HG03571 (cell line): ENCODE data around the gene CFDP1.
A peak's percentile ranks its signal among the peaks of the same experiment; 100 is the strongest.

ENCODE experiments used
- ATAC-seq: cut with Tn5 transposase; IDR thresholded peaks from one replicate; pipeline ENCODE4 v1.9.1; 2021; ENCODE audit not compliant: unreplicated experiment

CFDP1 gene

DNA sequence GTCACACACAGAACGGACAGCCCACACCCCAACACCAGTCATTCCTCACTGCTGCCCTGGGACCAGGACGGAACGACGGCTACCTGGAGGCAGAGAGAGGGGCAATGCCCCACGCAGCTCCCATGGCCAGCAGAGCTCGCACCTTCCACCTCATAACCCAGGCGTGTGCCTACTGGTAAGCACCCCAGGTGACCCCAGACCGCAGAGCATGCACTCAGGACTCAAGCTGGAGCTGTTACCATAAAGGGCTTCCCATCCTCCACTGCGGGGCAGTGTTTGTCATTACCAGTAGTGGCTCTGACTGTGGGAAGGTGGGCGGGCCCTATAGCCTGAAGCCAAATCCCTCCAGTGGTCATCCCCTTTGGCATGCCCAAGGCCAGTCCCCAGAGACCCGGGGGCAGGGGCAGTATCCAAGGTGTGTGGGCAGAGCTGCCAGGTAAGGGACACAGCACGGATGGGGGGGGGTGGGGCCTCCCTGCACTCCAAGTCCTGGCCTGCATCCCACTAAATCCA is 177.2 kb downstream of the CFDP1 start:
- no peak for ATAC-seq

DNA sequence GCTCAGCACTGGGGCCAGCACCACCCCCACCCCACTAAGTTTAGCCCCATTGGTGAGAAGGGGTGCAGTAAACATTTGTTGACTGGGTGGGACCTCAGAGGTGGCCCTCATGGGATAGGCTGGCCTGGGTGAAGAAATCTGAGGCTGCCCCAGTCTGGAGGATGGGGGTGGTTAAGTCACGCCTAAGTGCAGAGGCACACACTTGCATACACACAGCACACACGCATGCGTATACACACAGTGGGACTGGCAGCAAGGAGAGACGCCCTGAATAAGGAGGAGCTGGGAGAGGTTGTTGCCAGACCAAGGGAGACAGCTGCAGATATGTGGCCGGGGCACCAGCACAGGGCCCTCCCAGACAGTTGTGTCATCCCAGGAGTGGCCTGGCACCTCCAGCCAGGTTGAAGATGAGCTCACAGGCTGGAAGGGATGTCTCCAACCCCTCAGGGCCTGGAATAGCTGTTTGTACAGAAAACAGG is 178.9 kb downstream of the CFDP1 start:
- ATAC-seq = no peak

DNA sequence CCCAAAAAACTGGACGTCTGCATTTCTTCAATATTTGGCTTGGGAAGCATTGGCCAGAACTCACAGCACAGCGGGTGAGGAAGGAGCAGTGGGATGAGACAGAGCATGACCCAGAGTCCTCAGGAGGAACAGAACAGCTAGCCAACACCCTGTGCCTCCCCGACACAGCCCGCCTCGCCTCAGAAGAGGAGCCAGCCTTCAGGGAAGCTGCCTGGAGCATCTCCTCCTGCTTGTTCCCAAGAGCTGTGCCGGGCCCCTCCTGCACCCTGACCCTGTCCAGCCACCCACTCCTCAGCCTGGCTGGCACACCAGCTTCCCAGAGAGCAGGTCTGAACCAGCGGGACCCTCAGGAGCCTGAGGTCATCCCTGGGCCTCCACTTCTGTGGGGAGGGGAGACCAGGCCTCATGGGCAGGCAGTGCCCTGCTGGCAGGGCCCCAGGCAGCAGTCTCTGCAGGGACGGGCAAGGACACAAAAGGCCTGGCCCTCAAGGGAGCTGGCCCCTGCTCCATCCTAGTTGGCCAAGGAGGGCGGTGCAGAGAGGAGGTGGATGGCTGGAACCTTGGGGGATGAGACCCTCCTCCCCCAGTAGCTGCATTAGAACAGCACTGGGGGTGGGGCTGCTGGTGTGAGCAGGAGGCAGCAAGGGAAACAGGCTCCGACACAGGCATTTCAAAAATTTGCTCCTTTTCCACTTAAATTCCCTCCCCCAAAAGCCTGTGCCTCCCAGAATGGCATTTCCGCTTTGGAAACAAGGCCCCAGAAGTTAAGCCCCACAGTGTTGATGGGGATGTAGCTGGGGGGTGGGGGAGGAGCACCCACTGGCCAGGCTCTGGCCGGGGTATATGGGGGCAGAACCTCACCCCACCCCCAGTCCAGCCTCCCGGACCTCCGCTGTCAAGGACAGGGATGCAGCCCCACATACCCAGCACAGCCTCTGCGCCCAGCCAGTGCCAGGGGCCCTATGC is 180.1 kb downstream of the CFDP1 start:
- ATAC-seq = no peak

DNA sequence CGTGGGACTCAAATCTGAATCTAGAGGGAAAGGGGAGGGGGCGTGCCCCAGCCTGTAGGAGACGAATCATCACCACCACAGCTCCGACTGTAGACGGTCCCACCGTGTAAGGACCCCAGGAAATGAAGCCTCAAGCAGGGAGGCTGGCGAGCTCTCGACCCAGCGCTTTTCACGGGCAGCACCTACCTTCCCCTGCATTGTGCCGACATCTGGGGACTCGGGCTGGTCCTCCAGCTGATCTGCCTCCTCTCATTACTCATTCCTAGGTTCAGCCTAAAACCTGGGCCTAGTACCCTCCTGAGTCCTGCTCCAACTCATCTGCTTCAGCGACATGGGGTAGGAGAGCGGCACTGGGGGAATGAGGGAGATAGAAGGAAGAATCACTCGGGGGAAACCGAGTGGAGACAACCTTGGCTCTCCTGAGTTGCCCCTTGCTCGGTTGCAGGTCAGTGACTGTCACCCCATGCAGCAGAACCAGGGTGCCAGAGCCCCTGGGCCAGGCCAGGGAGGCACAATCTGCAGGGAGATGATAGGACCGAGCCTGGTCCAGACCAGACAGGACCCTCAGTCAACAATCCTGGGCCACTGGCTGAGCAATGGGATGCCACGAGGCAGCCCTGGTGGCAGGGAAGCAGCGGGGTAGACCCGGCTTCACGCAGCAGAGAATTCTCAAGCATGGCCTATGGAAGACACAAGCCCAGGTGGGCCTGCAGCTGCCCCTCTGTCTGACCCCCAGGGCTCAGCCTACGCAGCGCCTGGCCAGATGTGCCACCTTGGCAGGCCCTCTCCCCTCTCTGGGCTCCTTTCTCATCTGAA is 181.0 kb downstream of the CFDP1 start:
- ATAC-seq = no peak

DNA sequence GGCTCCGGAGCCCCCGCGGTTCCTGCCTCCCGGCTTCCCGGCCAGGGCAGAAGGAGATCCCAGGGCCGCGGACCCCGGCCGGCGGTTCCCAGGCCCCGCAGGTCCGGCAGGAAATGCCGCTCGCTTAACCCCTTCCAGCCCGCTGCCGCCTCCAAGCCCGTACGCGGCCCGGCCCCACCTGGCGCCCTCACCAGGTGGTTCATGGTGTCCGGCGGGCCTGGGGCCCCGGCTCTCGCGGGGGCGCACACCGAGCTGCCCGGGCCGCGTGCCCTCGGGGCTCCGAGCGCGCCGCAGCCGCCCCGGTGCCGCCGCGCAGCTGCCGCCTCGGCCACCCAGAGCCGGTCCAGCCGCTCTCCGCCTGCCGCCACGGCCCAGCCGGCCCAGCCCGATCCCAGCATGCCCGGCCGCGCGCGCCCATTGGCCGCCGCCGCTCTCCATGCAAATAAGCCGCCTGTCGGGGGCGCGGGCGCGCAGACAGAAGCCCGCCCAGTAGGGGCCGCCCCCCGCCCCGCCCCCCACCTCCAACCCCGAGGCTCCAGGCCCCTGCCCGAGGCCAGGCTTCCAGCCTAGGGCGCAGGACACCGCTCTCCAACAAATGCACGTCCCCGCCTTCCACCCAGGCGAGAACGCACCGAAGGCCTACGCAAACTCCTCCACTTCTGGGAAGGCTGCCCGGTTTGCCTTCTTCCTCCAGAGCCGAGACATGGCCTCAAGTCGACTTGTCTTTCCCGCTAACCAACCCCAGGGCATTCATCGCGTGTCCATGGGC is 181.8 kb downstream of the CFDP1 start, which contains the start of gene BCAR1:
Gene BCAR1 (minus strand): TSS at position 345 of the 769 bp plus-strand sequence. CDS start 142 bp downstream, at position 203.
- ATAC-seq = peak; percentile 67

DNA sequence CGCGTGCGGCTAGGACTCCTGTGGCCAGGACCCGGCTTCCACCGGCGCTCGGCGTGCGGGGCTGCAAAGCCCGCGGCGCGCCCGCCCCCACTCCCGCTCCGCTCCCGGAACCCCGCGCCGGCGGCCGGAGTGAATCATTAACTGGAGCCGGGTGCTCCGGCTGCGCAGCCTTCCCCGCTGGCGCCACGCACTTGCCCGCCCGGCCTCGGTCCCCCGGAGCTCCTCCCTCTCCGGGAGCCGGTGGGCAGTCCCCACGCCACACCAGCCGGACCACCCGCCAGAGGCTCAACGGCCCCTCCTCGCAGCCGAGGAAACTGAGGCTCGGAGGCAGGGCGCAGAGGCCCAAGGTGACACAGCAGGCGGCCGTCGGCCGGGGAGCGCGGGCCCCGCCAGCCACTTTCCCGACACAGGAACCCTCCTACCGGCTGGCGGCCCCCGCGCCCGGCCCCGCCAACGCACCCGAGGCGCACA is 182.5 kb downstream of the CFDP1 start:
- ATAC-seq = peak; percentile 36

DNA sequence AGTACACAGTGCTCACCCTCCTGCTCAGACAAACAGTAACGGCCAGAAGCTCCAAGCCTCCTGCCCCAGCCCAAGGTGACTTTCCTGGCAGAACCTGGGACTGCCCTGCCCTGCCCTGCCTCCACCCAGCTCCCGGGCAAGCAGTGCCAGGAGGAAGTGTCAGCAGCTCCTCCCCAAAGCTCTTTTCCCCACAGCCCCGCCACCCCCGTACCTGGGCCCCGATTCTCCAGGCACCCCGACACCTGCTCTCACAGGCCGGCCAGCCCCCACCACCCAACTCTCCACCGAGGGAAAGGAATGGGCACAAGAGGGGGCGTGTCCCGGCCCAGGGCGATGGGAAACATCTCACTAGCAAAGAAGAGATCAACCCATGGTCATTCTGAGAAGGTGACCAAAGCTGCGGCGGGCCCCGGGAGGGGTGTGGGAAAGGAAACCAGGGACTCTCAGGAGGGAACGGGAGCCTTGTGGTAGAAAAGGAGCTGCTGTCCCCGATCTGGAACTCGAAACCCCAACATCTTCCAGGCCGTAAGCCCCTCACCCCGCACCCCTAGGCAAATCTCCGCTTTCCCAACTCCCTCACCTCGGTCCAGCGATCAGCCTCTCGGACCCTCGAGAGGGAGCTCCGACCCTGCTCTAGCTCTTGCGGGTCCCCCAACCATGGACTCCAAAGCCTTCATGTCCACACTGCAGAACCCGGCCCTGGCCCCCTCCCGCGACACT is 183.1 kb downstream of the CFDP1 start:
- no peak for ATAC-seq

DNA sequence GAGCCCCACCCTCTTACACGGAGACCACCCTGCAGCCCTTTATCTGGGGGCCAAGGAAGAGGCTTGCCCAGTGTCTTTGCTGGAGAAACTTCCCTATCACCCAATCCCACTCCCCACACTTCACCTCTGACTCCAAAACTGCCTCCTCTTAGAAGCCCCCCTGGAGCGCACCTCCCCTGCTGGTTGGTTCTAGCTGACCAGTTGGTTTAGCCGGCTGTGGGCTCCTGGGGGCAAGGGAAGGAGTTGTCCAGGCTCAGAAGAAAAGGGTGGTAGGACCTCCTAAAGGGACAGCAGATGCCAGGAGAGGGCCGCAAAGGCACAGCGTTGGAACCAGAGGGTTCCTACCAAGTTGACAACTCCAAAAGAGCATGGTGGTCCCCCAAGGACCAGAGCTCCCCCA is 183.9 kb downstream of the CFDP1 start:
- no peak for ATAC-seq

DNA sequence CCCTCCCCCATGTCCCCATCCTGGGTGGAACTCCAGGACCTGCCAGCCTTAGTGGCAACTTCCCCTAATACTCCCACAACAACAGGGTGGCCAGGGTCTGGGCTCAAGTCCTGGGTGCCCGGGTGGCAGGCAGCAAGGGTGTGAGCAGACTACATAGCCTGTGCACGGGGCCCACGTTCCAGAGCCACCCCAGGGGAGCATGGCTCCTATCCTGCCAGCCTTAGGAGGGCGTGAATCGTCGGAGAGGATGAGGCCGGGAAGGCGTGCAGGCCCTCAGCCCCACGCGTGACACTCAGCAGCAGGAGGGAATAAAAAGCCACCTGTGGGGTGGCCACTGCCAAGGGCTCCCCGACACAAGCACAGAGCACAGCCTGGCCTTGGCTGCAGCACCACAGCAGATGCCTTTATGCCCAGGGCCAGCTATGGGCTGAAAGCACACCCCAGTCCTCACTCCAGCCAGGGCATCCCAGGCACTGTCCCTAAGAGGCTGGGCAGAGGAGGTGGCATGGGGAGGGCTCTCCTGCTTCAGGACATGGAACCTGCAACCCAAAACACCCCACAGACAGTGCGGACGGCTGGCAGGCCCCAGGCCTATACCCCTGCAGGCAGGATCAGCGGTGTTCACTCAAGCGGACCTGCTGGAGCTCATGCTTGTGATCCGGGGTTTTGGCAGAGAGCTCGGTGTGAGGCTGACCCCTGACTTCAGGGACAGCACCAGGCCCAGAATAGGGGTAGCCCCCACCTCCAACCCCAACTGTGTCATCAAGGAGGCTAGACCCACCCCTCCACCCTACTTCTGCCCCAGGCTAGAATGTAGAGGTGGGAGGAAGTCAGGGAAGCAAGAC is 184.5 kb downstream of the CFDP1 start:
- no peak for ATAC-seq

DNA sequence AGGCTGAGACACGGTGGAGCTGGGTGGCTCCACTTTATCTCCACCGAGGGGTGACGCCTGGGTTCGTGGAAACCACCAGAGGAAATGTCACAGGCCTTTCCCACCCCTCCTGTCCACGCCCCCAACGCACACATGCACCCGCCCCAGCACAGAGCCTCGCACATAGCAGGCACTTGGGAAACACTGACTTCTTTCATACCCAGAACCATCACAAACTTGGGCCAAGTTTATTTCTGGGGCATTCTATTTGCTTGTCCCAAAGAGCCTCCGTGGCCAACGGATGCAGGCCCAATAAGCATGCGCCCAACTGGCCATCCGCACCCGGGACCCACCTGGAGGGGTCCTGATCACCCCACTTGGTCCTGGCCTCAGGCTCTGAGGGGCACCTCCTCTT is 185.2 kb downstream of the CFDP1 start:
- no peak for ATAC-seq

DNA sequence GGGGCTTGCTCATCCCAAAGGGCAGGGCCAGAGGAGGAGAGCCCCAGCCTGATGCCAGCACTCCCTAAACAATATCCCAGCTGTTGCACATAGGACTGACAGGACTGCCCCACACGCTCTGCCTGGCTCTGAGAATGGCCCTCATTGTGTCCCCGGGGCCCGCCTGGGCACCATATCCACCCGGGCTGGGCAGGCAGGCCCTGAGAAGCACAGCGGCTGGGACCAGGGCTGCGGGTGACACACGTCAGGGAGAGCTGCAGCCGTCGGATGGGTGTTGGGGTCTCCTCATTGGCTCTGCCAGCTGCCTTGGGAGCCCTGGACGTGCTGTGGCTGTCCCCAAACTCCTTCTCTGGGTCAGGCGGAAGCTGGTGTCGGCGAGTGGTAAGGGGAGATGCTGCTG is 186.1 kb downstream of the CFDP1 start:
- no peak for ATAC-seq

DNA sequence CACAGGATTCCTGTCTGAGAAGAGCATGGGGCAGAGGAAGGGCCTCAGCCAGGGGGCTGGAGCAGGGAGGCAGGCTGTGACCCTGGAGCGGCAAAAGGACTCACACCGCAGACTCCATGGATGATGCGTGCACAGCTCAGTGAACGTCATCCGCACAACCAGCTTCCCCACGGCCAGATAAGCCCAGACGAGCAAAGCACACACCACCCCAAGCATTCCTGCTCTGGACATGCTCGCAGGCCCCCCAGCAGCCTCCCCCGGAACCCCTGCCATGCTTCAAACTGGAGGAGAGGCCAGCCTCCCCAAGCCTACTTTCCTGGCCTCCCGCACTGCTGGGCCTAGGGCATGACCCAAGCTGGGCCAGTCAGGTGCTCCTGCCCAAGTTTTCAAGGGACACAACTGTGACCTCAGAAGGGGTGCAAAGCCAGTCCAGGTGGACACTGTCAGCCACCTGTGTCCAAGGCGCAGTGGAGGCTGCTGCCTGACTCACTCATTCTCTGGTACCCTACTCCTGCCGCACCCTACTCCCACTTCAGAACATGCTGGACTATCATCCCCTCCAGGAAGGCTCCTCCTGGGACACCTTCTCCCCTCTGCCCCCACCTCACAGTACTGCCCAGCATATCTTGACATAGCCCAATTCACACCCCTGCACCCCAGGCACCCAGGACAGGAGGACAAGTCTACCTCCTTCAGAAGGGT is 186.6 kb downstream of the CFDP1 start:
- ATAC-seq = no peak

DNA sequence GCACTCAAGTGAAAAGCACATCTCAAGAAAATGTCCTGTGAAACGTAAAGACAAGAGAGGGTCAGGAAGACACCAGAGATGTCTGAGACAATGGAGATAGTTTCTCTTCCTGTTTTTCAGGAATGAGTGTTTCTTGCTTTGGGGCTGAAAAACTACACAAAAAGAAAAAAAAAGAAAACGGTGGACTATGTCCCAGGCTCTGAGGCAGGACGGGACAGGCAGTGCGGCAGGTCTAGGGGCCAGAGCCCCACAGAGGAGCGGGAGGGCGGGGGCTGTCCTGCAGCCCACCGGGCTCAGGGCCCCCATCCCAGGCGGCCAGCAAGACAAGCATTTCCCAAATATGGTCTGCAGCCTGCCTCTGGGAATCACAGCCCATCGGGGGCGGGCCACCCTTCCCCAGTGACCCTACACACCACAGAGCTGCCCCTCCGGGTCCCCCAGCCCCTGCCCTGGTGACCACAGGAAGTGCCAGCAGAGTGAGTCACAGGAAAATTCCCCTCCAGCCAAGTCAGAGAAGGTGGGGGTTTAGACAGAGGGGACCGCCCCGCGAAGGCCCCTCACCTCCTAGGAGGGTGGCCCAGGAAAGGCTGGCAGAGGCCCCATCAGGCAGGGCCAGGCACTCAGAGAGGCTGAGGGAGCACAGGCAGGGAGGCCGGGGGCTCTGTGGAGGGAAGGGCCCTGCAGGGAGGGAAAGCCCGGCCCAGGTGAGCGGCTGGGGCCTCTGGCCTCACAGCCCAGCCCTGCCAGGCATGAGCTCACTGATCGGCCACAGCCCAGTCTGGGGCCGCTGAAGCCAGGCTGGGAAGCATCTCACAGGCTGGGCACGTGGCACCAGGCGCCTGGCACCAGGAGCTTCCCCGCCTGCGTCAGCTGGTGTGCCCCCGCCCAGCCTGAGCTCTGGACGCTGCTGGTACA is 188.2 kb downstream of the CFDP1 start:
- no peak for ATAC-seq

DNA sequence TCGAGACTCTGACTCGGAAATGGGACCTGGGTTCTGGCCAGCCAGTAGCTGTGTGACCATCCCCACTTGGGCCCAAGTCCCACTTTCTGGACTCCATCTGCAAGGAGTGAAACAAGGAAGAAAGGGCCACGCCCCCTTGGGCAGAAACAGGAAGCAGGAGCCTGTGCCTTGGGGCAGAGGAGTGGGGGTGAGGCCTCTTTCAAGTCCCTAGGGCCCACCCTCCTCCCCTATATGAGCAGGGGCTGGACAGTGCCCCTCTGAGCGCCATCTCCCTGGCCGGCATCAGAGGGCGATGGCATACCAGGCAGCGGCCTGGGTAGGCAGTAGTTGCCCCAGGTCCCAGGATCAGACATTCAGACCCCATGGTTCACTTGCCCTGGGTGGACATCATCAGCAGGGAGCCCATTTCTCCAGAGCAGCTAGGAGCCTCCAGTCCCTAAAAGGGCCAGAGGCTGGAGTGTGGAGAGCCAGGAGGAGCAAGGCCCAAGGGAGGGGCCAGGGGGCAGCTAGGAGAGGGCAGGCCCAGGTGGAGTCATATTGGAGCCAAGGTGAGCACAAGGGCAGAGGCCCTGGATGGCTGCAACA is 189.0 kb downstream of the CFDP1 start:
- no peak for ATAC-seq
